IMR-90 (cell line): ENCODE measurements around the gene CAPZA1. TPM values are rescaled to one million over a fixed set of nuclear protein-coding genes. Genes with fewer than 3 reads are reported as not detected.
A peak's percentile ranks its signal among the peaks of the same experiment; 100 is the strongest.

Experiments used
- ATAC-seq: fragments of 200-7000 bp; cut with Tn5 transposase; 2 replicates; pipeline ENCODE4 v1.9.1; 2020; ENCODE audit warnings: low read depth, mild to moderate bottlenecking, moderate library complexity
- BruUV-seq: library from RNA; stranded (reverse); fragments of 400-500 nt; replicated peaks from 2 replicates; lab custom pipeline; 2021; lab: Mats Ljungman, UMichigan
- CTCF ChIA-PET: fragments of 300-600 bp; formaldehyde crosslinking; extraction: SDS; loops from one replicate; lab custom pipeline; 2021; ENCODE audit warnings: antibody characterized with exemption; lab: Yijun Ruan, JAX
- POLR2A ChIA-PET: fragments of 300-600 bp; sonication (Branson Sonifier 250); formaldehyde crosslinking; loops from one replicate; lab custom pipeline; 2022; ENCODE audit warnings: antibody characterized with exemption; ENCODE audit not compliant: unreplicated experiment; lab: Charles Lee
- DNase-seq: peaks from one replicate; pipeline ENCODE4 v3.0.0; 2013
- H2AFZ ChIP-seq: replicated peaks from 2 replicates; pipeline ENCODE3; 2013; ENCODE audit warnings: low read length, mild to moderate bottlenecking; ENCODE audit not compliant: poor library complexity
- H2AK5ac ChIP-seq: 2 replicates; pipeline ENCODE4 v1.6.1; 2013; ENCODE audit warnings: low read depth, low read length, inconsistent platforms
- H2AK9ac ChIP-seq: replicated peaks from 2 replicates; pipeline ENCODE3; 2013; ENCODE audit warnings: mild to moderate bottlenecking, low read depth, low read length, moderate library complexity; ENCODE audit not compliant: poor library complexity
- H2BK120ac ChIP-seq: 2 replicates; pipeline ENCODE4 v1.6.1; 2013; ENCODE audit warnings: low read depth, low read length, inconsistent platforms
- H2BK15ac ChIP-seq: 3 replicates; pipeline ENCODE4 v1.6.1; 2013; ENCODE audit warnings: low read depth, low read length, inconsistent platforms
- H2BK20ac ChIP-seq: 2 replicates; pipeline ENCODE4 v1.6.1; 2013; ENCODE audit warnings: low read depth, mild to moderate bottlenecking, inconsistent platforms, low read length, moderate library complexity
- H2BK5ac ChIP-seq: 2 replicates; pipeline ENCODE4 v1.6.1; 2013; ENCODE audit warnings: mild to moderate bottlenecking, low read depth, low read length, inconsistent platforms; ENCODE audit not compliant: poor library complexity, severe bottlenecking
- H3K14ac ChIP-seq: replicated peaks from 2 replicates; pipeline ENCODE4 v1.6.1; 2013; ENCODE audit warnings: low read depth, low read length, inconsistent platforms
- H3K18ac ChIP-seq: 2 replicates; pipeline ENCODE4 v1.6.1; 2013; ENCODE audit warnings: low read depth, low read length, control low read depth
- H3K23ac ChIP-seq: 2 replicates; pipeline ENCODE4 v1.6.1; 2013; ENCODE audit warnings: low read depth, low read length, inconsistent platforms
- H3K27ac ChIP-seq: 2 replicates; pipeline ENCODE4 v1.5.1; 2013; ENCODE audit warnings: mild to moderate bottlenecking, control low read depth, low read length; ENCODE audit not compliant: insufficient read depth
- H3K27me3 ChIP-seq: 2 replicates; pipeline ENCODE4 v1.6.1; 2013; ENCODE audit warnings: low read length; ENCODE audit not compliant: control insufficient read depth, insufficient read depth
- H3K36me3 ChIP-seq: 2 replicates; pipeline ENCODE4 v1.6.1; 2013; ENCODE audit warnings: low read length, mixed read lengths; ENCODE audit not compliant: control insufficient read depth, insufficient read depth
- H3K4ac ChIP-seq: 2 replicates; pipeline ENCODE4 v1.6.1; 2013; ENCODE audit warnings: low read depth, low read length, inconsistent platforms
- H3K4me1 ChIP-seq: 2 replicates; pipeline ENCODE4 v1.6.1; 2013; ENCODE audit warnings: low read length, mixed read lengths; ENCODE audit not compliant: control insufficient read depth, insufficient read depth
- H3K4me2 ChIP-seq: 2 replicates; pipeline ENCODE4 v1.6.1; 2013; ENCODE audit warnings: low read depth, mild to moderate bottlenecking, control low read depth, low read length, moderate library complexity
- H3K4me3 ChIP-seq: 2 replicates; pipeline ENCODE4 v1.5.1; 2013; ENCODE audit warnings: low read depth, mild to moderate bottlenecking, control low read depth, low read length, moderate library complexity; ENCODE audit not compliant: insufficient read depth
- H3K56ac ChIP-seq: 2 replicates; pipeline ENCODE4 v1.6.1; 2013; ENCODE audit warnings: low read length, inconsistent platforms; ENCODE audit not compliant: insufficient read depth; ENCODE audit errors: extremely low read depth
- H3K79me1 ChIP-seq, 2 experiments: 2 replicates each; pipeline ENCODE4 v1.6.1; 2013; ENCODE audit warnings: low read length in 2 of 2, inconsistent platforms in 1 of 2, low read depth in 1 of 2
- H3K9ac ChIP-seq: 2 replicates; pipeline ENCODE4 v1.6.1; 2013; ENCODE audit warnings: low read depth, low read length, control low read depth
- H3K9me1 ChIP-seq: 2 replicates; pipeline ENCODE4 v1.6.1; 2013; ENCODE audit warnings: low read length, inconsistent platforms; ENCODE audit not compliant: insufficient read depth
- H3K9me3 ChIP-seq: 2 replicates; pipeline ENCODE4 v1.6.1; 2013; ENCODE audit warnings: low read length; ENCODE audit not compliant: control insufficient read depth, insufficient read depth
- H4K20me1 ChIP-seq: 2 replicates; pipeline ENCODE4 v1.6.1; 2013; ENCODE audit warnings: low read length, inconsistent platforms; ENCODE audit not compliant: insufficient read depth
- H4K5ac ChIP-seq: 2 replicates; pipeline ENCODE4 v1.6.1; 2013; ENCODE audit warnings: mild to moderate bottlenecking, low read depth, low read length, control low read depth
- H4K8ac ChIP-seq, 2 experiments: 2 replicates each; pipeline ENCODE4 v1.6.1; 2013; ENCODE audit warnings: low read depth in 2 of 2, low read length in 2 of 2, control low read depth in 1 of 2, inconsistent platforms in 1 of 2
- H4K91ac ChIP-seq: 2 replicates; pipeline ENCODE4 v1.6.1; 2013; ENCODE audit warnings: low read depth, low read length, inconsistent platforms; ENCODE audit not compliant: insufficient read depth
- BHLHE40 ChIP-seq: fragments of 150-350 bp; IDR thresholded peaks from 2 replicates; pipeline ENCODE4 v1.6.1; 2016; ENCODE audit warnings: mild to moderate bottlenecking, low read depth, low read length
- CEBPB ChIP-seq: IDR thresholded peaks from 2 replicates; pipeline ENCODE4 v1.6.1; 2012; ENCODE audit warnings: low read depth, low read length, improper control_type of control experiment
- CHD1 ChIP-seq: IDR thresholded peaks from 2 replicates; pipeline ENCODE4 v1.6.1; 2012; ENCODE audit warnings: low read depth, low read length, improper control_type of control experiment
- ELK1 ChIP-seq: fragments of 150-350 bp; IDR thresholded peaks from 2 replicates; pipeline ENCODE4 v1.6.1; 2016; ENCODE audit warnings: low read depth, mild to moderate bottlenecking, low read length, moderate library complexity, borderline replicate concordance
- FOS ChIP-seq: fragments of 150-350 bp; IDR thresholded peaks from 2 replicates; pipeline ENCODE4 v1.6.1; 2016; ENCODE audit warnings: low read depth, low read length
- MAFK ChIP-seq: IDR thresholded peaks from 2 replicates; pipeline ENCODE4 v1.6.1; 2012; ENCODE audit warnings: low read depth, low read length, improper control_type of control experiment
- MXI1 ChIP-seq: IDR thresholded peaks from 2 replicates; pipeline ENCODE4 v1.6.1; 2012; ENCODE audit warnings: low read depth, mild to moderate bottlenecking, low read length, moderate library complexity, borderline replicate concordance
- NFE2L2 ChIP-seq: fragments of 150-350 bp; IDR thresholded peaks from 2 replicates; pipeline ENCODE4 v1.6.1; 2016; ENCODE audit warnings: low read depth, mild to moderate bottlenecking, low read length
- POLR2A ChIP-seq: IDR thresholded peaks from 2 replicates; pipeline ENCODE4 v1.6.1; 2012; ENCODE audit warnings: mild to moderate bottlenecking, low read depth, low read length
- RAD21 ChIP-seq: IDR thresholded peaks from 2 replicates; pipeline ENCODE4 v1.6.1; 2012; ENCODE audit warnings: low read length, improper control_type of control experiment
- RCOR1 ChIP-seq: IDR thresholded peaks from 2 replicates; pipeline ENCODE4 v1.6.1; 2012; ENCODE audit warnings: mild to moderate bottlenecking, low read length, improper control_type of control experiment; ENCODE audit not compliant: insufficient replicate concordance
- RFX5 ChIP-seq: IDR thresholded peaks from 2 replicates; pipeline ENCODE4 v1.8.0; 2012; ENCODE audit warnings: low read depth, mild to moderate bottlenecking, low read length, moderate library complexity
- SMC3 ChIP-seq: fragments of 150-350 bp; IDR thresholded peaks from 2 replicates; pipeline ENCODE4 v1.6.1; 2016; ENCODE audit warnings: low read depth, mild to moderate bottlenecking, antibody characterized with exemption, low read length, moderate library complexity
- WGBS, 2 experiments: methylation state at CpG; one replicate each; pipeline versions ENCODE4 v1.1.5 to v1.1.7; 2013; ENCODE audit warnings: missing lambda C conversion rate in 2 of 2; ENCODE audit not compliant: insufficient read length in 1 of 2; ENCODE audit errors: extremely low coverage in 2 of 2; 5-methylcytosine and 5-hydroxymethylcytosine counted together
- dilution Hi-C: fragments of 300-500 bp; cut with HindIII; formaldehyde crosslinking; loops from one replicate; pipeline ENCODE4 v1.14.3; 2018; ENCODE audit warnings: low sequenced_read_pairs; ENCODE audit not compliant: unreplicated experiment
- in situ Hi-C: fragments of 300-500 bp; cut with MboI; formaldehyde crosslinking; loops from 3 replicates; pipeline ENCODE4 v1.14.3; 2019; ENCODE audit warnings: low sequenced_read_pairs, inconsistent platforms, mixed read lengths
- intact Hi-C: fragments of 100-400 bp; cut with micrococcal nuclease; formaldehyde crosslinking; loops from 2 replicates; pipeline ENCODE4 v1.10.0; 2022
- polyA plus RNA-seq, 3 experiments: library from polyadenylated mRNA; depleted of rRNA; stranded (reverse); fragments of >200 nt; gene quantifications; 2 replicates each; pipeline ENCODE4 v1.2.3, GENCODE V29; 2012; ENCODE audit warnings: low replicate concordance in 1 of 3
- total RNA-seq: library from RNA; depleted of rRNA; stranded (reverse); fragments of >200 nt; gene quantifications from 2 replicates; pipeline ENCODE4 v1.2.3, GENCODE V29; 2012
- TF ChIP-seq, protein P1 (sequence below): fragments of 150-350 bp; IDR thresholded peaks from 2 replicates; pipeline ENCODE4 v1.6.1; 2017; ENCODE audit warnings: mild to moderate bottlenecking, antibody characterized with exemption, low read length, low read depth

CAPZA1 gene
- total and polyA plus RNA-seq, 2 of the 4 experiments (the other 2 are of a cell fraction) = 108 to 262 TPM

GRCh38 chr1:112702420-112703261 lies 83.0 kb downstream of the CAPZA1 start (continued):
- TF ChIP-seq MXI1 = no peak
- TF ChIP-seq CHD1 = no peak

- H3K9me1 ChIP-seq = peaks cover 20% of the 10 kb centered on the region
- no peak overlapping the region for H2BK15ac ChIP-seq
- intact Hi-C loops = loop anchor here (10.0 kb wide), 1 partner anchor 239 kb away; no protein-coding TSS in a partner anchor
- H3K36me3 ChIP-seq = peaks cover 36% of the 10 kb centered on the region
- H4K5ac ChIP-seq = no peak overlapping the region
- dilution Hi-C loops = no loop called here
- peak overlapping the region; percentile 88; the same call in 1 of the 2 replicates for H2AK5ac ChIP-seq
- H2AK9ac ChIP-seq = peak overlapping the region; percentile 3
- no peak overlapping the region for H3K4me2 ChIP-seq
- H3K79me1 ChIP-seq = peaks cover 11 to 71% of the 10 kb centered on the region in 2 experiments; a peak in 3 of 4 replicates
- peaks cover 34% of the 10 kb centered on the region for H3K4me1 ChIP-seq
- 100% methylated on average over 2 of the region's 8 CpGs; no CpG with 5 or more reads in 1 of the 2 experiments for WGBS, 2 experiments
- H4K8ac ChIP-seq = peak overlapping the region in 1 of 2 experiments; percentile 69; a peak in 2 of 4 replicates
- ChIA-PET CTCF (interaction anchor here (0.9 to 1.2 kb wide), 3 partner anchors 12 to 313 kb away, joined by 3 to 4 read pairs (median 3); no protein-coding TSS in a partner anchor), POLR2A (interaction anchor here (0.5 kb wide), 1 partner anchor 284 kb away, joined by 3 read pairs; no protein-coding TSS in a partner anchor)
- no peak overlapping the region for H4K91ac ChIP-seq
- in situ Hi-C loops = loop anchor here (10.0 to 25.0 kb wide), 2 partner anchors 199 to 984 kb away; partner anchors contain the start of gene WNT2B
- peak overlapping the region; percentile 77 for H2BK5ac ChIP-seq
- ATAC-seq = no peak
- H3K27ac ChIP-seq = peak overlapping the region; percentile 6; the same call in 1 of the 2 replicates
- peak overlapping the region; percentile 69; the same call in 1 of the 2 replicates for H3K23ac ChIP-seq
- no peak overlapping the region for H2AFZ ChIP-seq
- no peaks in the 10 kb centered on the region for H3K9me3 ChIP-seq
- no peak overlapping the region for H2BK20ac ChIP-seq
- no TSS peak for BruUV-seq
- H3K27me3 ChIP-seq = no peaks in the 10 kb centered on the region
- H3K18ac ChIP-seq = no peak overlapping the region
- peaks cover 51% of the 10 kb centered on the region for H4K20me1 ChIP-seq
- H2BK120ac ChIP-seq = no peak overlapping the region
- H3K4ac ChIP-seq = peak overlapping the region; percentile 46
- DNase-seq = no peak
- H3K4me3 ChIP-seq = no peak overlapping the region
- no peak overlapping the region for H3K9ac ChIP-seq
- H3K56ac ChIP-seq = no peak overlapping the region
- no peak overlapping the region; the same call in 1 of the 2 replicates for H3K14ac ChIP-seq
- TF ChIP-seq RCOR1 (no peak), FOS (no peak), CHD1 (no peak), MXI1 (no peak), ELK1 (no peak), MAFK (no peak), SMC3 (no peak), RAD21 (no peak), BHLHE40 (no peak), CEBPB (no peak), POLR2A (no peak), RFX5 (no peak), NFE2L2 (no peak)
- TF ChIP-seq, protein P1, sequence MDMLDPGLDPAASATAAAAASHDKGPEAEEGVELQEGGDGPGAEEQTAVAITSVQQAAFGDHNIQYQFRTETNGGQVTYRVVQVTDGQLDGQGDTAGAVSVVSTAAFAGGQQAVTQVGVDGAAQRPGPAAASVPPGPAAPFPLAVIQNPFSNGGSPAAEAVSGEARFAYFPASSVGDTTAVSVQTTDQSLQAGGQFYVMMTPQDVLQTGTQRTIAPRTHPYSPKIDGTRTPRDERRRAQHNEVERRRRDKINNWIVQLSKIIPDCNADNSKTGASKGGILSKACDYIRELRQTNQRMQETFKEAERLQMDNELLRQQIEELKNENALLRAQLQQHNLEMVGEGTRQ = no peak
These were observed 84.1 kb downstream of the CAPZA1 start for GRCh38 chr1:112703706-112704105.
